GM13977 (cell line): ENCODE results near the gene OTOF.

Experiments used
- DNase-seq: peaks from one replicate; pipeline ENCODE4 v3.0.0; 2012; ENCODE audit warnings: low spot score
- in situ Hi-C: fragments of 300-500 bp; cut with MboI; formaldehyde crosslinking; loops from one replicate; pipeline ENCODE4 v1.12.0; 2022; ENCODE audit warnings: low sequenced_read_pairs, low pct_unique_long_range_greater_than_20kb, mixed read lengths, inconsistent platforms; ENCODE audit not compliant: unreplicated experiment
- TF ChIP-seq, protein P1 (sequence below): IDR thresholded peaks from 2 replicates; pipeline ENCODE4 v1.5.1; 2012; ENCODE audit warnings: mild to moderate bottlenecking, control low read depth; ENCODE audit not compliant: insufficient read depth; ENCODE audit errors: extremely low read depth, missing control alignments

The OTOF gene

DNA sequence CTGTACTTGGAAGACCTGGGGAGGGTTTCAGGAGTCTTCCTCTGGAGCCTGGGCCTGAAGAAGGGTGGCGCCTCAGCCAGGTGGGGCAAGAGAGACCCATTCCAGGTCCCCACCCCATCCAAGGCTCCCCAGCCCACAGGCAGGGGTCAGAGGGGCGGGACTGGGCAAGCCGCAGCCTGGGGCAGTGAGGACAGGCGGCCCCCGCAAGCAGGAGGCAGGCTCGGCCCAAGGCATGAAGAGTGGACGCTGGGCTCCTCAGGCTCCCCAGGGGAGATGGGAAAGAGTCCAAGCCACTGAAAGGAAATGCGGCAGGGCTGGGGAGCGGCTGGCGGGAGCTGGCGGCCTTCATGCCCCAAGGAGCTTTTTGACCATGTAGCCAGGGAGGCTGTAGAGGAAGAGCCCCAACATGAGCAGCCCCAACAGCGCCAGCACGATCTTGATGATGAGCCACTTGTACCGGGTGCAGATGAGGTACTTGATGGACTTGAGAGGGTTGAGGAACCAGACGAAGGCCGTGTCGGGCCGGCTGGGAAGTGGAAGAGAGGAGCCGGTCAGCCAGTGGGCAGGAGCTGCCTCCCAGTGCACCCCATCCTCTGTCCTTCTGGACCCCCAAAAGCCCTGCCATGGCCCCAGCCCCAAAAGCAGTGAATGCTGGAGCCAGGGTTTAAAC lies 20.1 kb downstream of the OTOF start:
- in situ Hi-C loops, result loop anchor here (25.0 kb wide), 1 partner anchor 496 kb away; no protein-coding TSS in a partner anchor
- DNase-seq, result no peak
- TF ChIP-seq, protein P1, sequence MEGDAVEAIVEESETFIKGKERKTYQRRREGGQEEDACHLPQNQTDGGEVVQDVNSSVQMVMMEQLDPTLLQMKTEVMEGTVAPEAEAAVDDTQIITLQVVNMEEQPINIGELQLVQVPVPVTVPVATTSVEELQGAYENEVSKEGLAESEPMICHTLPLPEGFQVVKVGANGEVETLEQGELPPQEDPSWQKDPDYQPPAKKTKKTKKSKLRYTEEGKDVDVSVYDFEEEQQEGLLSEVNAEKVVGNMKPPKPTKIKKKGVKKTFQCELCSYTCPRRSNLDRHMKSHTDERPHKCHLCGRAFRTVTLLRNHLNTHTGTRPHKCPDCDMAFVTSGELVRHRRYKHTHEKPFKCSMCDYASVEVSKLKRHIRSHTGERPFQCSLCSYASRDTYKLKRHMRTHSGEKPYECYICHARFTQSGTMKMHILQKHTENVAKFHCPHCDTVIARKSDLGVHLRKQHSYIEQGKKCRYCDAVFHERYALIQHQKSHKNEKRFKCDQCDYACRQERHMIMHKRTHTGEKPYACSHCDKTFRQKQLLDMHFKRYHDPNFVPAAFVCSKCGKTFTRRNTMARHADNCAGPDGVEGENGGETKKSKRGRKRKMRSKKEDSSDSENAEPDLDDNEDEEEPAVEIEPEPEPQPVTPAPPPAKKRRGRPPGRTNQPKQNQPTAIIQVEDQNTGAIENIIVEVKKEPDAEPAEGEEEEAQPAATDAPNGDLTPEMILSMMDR, result no peak

DNA sequence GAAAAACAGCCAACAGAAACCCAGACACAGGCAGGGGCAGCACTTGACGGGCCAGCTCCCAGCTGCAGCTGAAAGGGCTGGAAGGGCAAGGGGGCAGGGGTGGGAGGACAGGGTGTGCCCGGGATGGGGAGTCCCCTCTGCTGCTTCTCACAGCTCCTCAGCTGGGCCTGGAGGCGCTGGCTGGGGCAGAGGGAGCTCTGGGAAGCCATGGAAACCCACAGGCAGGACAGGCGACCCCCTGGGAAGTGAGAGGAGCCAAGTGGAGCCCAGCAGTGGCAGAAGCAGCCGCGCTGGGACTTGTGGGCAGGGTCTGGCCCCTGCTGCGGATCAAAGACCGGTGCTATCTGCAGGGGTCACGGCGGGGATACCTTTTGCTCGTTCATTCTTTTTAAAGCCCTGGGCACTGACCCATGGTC lies 20.7 kb downstream of the OTOF start:
- in situ Hi-C loops, result loop anchor here (25.0 kb wide), 1 partner anchor 495 kb away; no protein-coding TSS in a partner anchor
- TF ChIP-seq, protein P1, result no peak
- DNase-seq, result no peak

DNA sequence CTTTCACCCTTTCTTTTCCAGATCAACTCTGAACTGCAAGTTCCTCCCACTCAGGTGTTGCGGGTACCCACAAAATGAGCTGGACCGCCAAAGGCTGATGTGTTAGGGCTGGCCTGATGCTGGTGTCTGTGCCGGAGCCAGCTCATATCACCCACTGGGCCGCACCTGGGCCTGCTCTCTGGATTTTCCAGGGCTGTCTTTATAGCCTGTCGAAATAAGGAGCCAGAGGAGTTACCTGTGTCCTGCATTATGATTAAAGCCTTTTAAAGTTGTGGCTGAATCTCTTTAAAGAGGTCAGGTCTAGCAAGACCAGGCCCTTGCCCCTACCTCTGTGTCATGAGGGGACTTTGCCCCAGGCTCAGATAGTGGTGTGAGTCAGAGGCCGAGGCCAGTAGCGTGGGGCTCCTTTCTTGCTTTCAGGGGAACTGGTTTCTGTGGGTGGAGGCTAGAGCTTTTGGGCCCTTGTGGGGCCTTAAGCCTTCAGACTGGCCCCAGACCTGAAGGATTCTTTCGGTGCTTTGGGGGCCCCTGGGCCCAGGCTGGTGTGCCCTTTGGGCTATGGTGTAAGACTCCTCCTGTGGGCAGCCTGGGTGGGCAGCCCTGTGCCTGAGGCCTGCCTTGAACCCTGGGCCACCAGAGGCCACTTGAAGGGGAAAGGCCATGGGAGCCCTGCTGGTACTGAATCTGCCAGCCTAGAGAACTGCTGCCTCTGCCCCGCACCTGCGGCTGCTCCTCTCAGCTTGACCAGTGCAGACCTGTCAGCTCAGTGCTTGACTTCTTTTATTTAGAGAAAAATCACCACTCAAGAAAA lies 21.3 kb downstream of the OTOF start:
- TF ChIP-seq, protein P1, result no peak
- no peak for DNase-seq
- in situ Hi-C loops, result loop anchor here (25.0 kb wide), 1 partner anchor 494 kb away; no protein-coding TSS in a partner anchor

DNA sequence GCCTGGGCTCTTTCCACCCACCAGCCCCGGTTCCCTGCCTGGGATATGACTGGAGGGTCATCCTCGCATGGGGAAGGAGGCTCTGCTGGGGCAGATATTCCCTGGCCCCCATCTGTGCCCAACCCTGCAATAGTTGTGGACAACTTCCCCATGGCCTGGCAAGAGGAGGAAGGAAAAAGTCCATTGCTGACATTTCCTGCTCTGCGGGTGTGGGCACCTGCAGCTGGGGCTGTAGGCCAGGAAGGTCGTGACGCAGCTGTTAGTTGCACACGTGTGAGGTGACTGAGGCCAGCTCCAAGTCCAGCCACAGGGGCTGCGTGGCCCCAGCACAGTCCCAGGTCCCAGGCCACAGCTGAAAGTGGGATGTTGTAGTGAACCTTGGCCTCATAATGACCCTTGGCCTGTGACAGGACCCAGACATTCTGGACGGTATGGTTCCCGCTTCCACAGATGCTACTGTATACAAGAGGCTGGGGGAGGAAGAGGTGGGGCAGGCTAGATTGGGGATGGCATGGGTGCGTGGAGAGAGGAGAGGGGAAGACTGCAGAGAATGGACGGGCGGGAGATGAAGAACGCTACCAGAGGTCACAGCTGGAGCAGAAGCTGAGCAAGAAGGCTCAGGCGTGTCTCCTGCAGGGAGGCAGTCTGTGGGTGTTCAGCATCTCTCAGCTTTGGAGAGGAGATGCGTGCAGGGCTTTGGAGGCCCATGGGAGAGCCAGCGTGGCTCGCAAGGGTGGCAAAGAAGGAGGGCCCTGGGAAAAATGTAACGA lies 22.1 kb downstream of the OTOF start:
- no peak for DNase-seq
- TF ChIP-seq, protein P1, result no peak
- in situ Hi-C loops, result loop anchor here (25.0 kb wide), 1 partner anchor 494 kb away; no protein-coding TSS in a partner anchor

DNA sequence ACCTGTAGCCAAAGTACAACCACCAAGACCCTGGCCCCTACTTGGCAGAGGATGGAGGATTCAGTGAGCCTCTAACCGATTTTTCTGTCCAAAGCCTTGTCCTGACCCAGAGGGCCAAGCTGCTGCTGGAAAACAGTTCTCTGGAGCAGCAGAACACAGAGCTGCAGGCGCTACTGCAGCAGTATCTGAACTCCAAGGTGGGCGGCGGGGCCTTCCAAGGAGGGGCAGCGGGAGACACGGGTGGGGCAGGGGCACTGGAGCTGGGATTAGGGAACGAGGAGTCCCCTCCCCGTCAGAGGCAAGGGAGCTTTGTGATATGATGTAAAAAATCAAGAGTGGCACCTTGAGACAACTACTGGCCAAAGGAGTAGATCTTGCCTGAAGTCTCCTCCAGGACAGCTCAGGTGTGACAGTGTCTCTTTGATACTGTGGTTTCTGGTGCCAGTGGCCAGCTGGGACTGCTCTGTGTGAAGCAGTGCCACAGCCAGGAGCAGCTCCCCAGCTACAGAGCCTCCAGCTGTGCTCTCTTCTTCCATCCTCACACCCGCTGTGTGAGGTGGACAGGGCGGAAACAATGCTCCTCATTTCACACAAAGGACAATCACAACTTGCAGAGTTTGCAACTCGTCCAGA lies 22.8 kb downstream of the OTOF start:
- in situ Hi-C loops, result loop anchor here (25.0 kb wide), 1 partner anchor 493 kb away; no protein-coding TSS in a partner anchor
- DNase-seq, result no peak
- TF ChIP-seq, protein P1, result no peak
